Measurements from ENCODE around the gene FBXL19.
A peak's percentile ranks its signal among the peaks of the same experiment; 100 is the strongest.

The FBXL19 gene

GRCh38 chr16:30946671-30947540 is 23.5 kb downstream of the FBXL19 start:
- TF ChIP-seq CTCF (IDR thresholded peaks at IDR 0.05; ENCODE audit: extremely low read depth, insufficient read depth, missing control alignments): no peak
- in situ Hi-C loops (cut with MboI; ENCODE audit: low pct_unique_long_range_greater_than_20kb, low sequenced_read_pairs, unreplicated experiment): no loop called here
- no peak for DNase-seq (ENCODE audit: low spot score)

GRCh38 chr16:30947541-30947858 is 24.1 kb downstream of the FBXL19 start:
- in situ Hi-C loops (cut with MboI; ENCODE audit: low pct_unique_long_range_greater_than_20kb, low sequenced_read_pairs, unreplicated experiment): no loop called here
- TF ChIP-seq CTCF (IDR thresholded peaks at IDR 0.05; ENCODE audit: extremely low read depth, insufficient read depth, missing control alignments): no peak
- DNase-seq (ENCODE audit: low spot score): no peak

- no peak for TF ChIP-seq CTCF (IDR thresholded peaks at IDR 0.05; ENCODE audit: extremely low read depth, insufficient read depth, missing control alignments)
- in situ Hi-C loops (cut with MboI; ENCODE audit: low pct_unique_long_range_greater_than_20kb, low sequenced_read_pairs, unreplicated experiment): no loop called here
- DNase-seq (ENCODE audit: low spot score): peak; percentile 59
Measured at GRCh38 chr16:30947859-30948666, 24.7 kb downstream of the FBXL19 start.

- DNase-seq (ENCODE audit: low spot score): peak; percentile 88
- in situ Hi-C loops (cut with MboI; ENCODE audit: low pct_unique_long_range_greater_than_20kb, low sequenced_read_pairs, unreplicated experiment): no loop called here
- TF ChIP-seq CTCF (IDR thresholded peaks at IDR 0.05; ENCODE audit: extremely low read depth, insufficient read depth, missing control alignments): no peak
Measured at GRCh38 chr16:30948667-30949649, 25.6 kb downstream of the FBXL19 start, which contains the start of gene ORAI3. Gene ORAI3, plus strand, starts transcription at chr16:30949068. Its CDS starts 222 bp downstream, at chr16:30949290.

- peak; percentile 30 for TF ChIP-seq CTCF (IDR thresholded peaks at IDR 0.05; ENCODE audit: extremely low read depth, insufficient read depth, missing control alignments)
- DNase-seq (ENCODE audit: low spot score): peak; percentile 70
- in situ Hi-C loops (cut with MboI; ENCODE audit: low pct_unique_long_range_greater_than_20kb, low sequenced_read_pairs, unreplicated experiment): loop anchor here (25.0 kb wide), 2 partner anchors 487 to 937 kb away; partner anchors contain the start of genes COX6A2 and ZNF843
Measured at GRCh38 chr16:30949650-30950515, 26.5 kb downstream of the FBXL19 start.

Measured in GM13977 (cell line).